Activated CD4-positive, alpha-beta memory T cell treated with anti-CD3 and anti-CD28 coated beads, Interleukin-2, amount 10 ng/mL, durations not matched to agents 7 days and 5 days (primary cell): ENCODE data around the gene CDH13. TPM values are rescaled to one million over a fixed set of nuclear protein-coding genes. Genes with fewer than 3 reads are reported as not detected.

ENCODE experiments used
- CTCF ChIA-PET: fragments of 350-600 bp; sonication (Branson Sonifier 250); formaldehyde crosslinking; loops from one replicate; lab custom pipeline; 2021; ENCODE audit warnings: antibody characterized with exemption, inconsistent platforms; lab: Charles Lee
- POLR2A ChIA-PET: fragments of 350-600 bp; sonication (Branson Sonifier 250); formaldehyde crosslinking; loops from one replicate; lab custom pipeline; 2021; ENCODE audit warnings: antibody characterized with exemption; lab: Charles Lee
- DNase-seq: peaks from one replicate; pipeline ENCODE4 v3.0.0-alpha.2; 2020
- H3K27ac Mint-ChIP-seq: one replicate; pipeline ENCODE4 v1.8.0; 2021; ENCODE audit warnings: mild to moderate bottlenecking, mixed read lengths
- H3K27me3 Mint-ChIP-seq: one replicate; pipeline ENCODE4 v1.8.0; 2021; ENCODE audit warnings: mixed read lengths
- H3K36me3 Mint-ChIP-seq: one replicate; pipeline ENCODE4 v1.8.0; 2021; ENCODE audit warnings: low read depth, mixed read lengths
- H3K4me1 Mint-ChIP-seq: one replicate; pipeline ENCODE4 v1.8.0; 2021; ENCODE audit warnings: mixed read lengths
- H3K4me3 Mint-ChIP-seq: one replicate; pipeline ENCODE4 v1.8.0; 2021; ENCODE audit warnings: mild to moderate bottlenecking, mixed read lengths
- H3K9me3 Mint-ChIP-seq: one replicate; pipeline ENCODE4 v1.8.0; 2021; ENCODE audit warnings: mixed read lengths
- total RNA-seq, 2 experiments: library from RNA; stranded (reverse); gene quantifications; one replicate each; pipeline ENCODE4 v1.2.3, GENCODE V29; 2021

Gene CDH13
- total RNA-seq, 2 experiments from 2014 or later: not detected

- POLR2A ChIA-PET: interaction anchor here (1.1 to 1.8 kb wide), 2 partner anchors 8 to 9 kb away, joined by 4 to 5 read pairs; no protein-coding TSS in a partner anchor
- H3K9me3 Mint-ChIP-seq: no peaks in the 10 kb centered on the region
- H3K4me3 Mint-ChIP-seq: no peak overlapping the region
- H3K27ac Mint-ChIP-seq: no peak overlapping the region
- DNase-seq: no peak
- CTCF ChIA-PET: no interaction called here
- H3K36me3 Mint-ChIP-seq: peaks cover 2% of the 10 kb centered on the region
- no peaks in the 10 kb centered on the region for H3K27me3 Mint-ChIP-seq
- peaks cover 42% of the 10 kb centered on the region for H3K4me1 Mint-ChIP-seq
Measured at GRCh38 chr16:82646504-82646903, 19.7 kb downstream of the CDH13 start.

GRCh38 chr16:82649766-82650165 is 23.0 kb downstream of the CDH13 start:
- no peaks in the 10 kb centered on the region for H3K9me3 Mint-ChIP-seq
- peaks cover 61% of the 10 kb centered on the region for H3K4me1 Mint-ChIP-seq
- peaks cover 2% of the 10 kb centered on the region for H3K36me3 Mint-ChIP-seq
- H3K27me3 Mint-ChIP-seq: no peaks in the 10 kb centered on the region
- H3K4me3 Mint-ChIP-seq: no peak overlapping the region
- no peak for DNase-seq
- H3K27ac Mint-ChIP-seq: no peak overlapping the region
- CTCF ChIA-PET: interaction anchor here (5.3 kb wide), 1 partner anchor 9 kb away, joined by 39 read pairs; no protein-coding TSS in a partner anchor
- POLR2A ChIA-PET: no interaction called here

- H3K4me3 Mint-ChIP-seq: no peak overlapping the region
- POLR2A ChIA-PET: no interaction called here
- CTCF ChIA-PET: interaction anchor here (5.3 kb wide), 1 partner anchor 10 kb away, joined by 39 read pairs; no protein-coding TSS in a partner anchor
Measured at GRCh38 chr16:82650804-82651203, 24.0 kb downstream of the CDH13 start.

GRCh38 chr16:82651921-82652601 is 25.3 kb downstream of the CDH13 start:
- H3K9me3 Mint-ChIP-seq: no peaks in the 10 kb centered on the region
- POLR2A ChIA-PET: interaction anchor here (0.6 to 1.6 kb wide), 5 partner anchors 9 to 482 kb away, joined by 3 to 15 read pairs (median 4); no protein-coding TSS in a partner anchor
- CTCF ChIA-PET: interaction anchor here (0.7 to 5.3 kb wide), 3 partner anchors 11 to 561 kb away, joined by 3 to 39 read pairs (median 6); no protein-coding TSS in a partner anchor
- no peaks in the 10 kb centered on the region for H3K27me3 Mint-ChIP-seq
- peak overlapping the region; percentile 59 for H3K4me3 Mint-ChIP-seq
- H3K36me3 Mint-ChIP-seq: peaks cover 5% of the 10 kb centered on the region
- peaks cover 78% of the 10 kb centered on the region for H3K4me1 Mint-ChIP-seq
- H3K27ac Mint-ChIP-seq: peak overlapping the region; percentile 97
- peak; percentile 29 for DNase-seq

More at GRCh38 chr16:82650804-82651203, 24.0 kb downstream of the CDH13 start:
- DNase-seq: no peak
- Mint-ChIP-seq H3K27ac (peak overlapping the region; percentile 97), H3K4me1 (peaks cover 70% of the 10 kb centered on the region), H3K36me3 (peaks cover 2% of the 10 kb centered on the region), H3K9me3 (no peaks in the 10 kb centered on the region), H3K27me3 (no peaks in the 10 kb centered on the region)

GRCh38 chr16:82652826-82653225 is 26.1 kb downstream of the CDH13 start:
- peaks cover 3% of the 10 kb centered on the region for H3K36me3 Mint-ChIP-seq
- peak overlapping the region; percentile 59 for H3K4me3 Mint-ChIP-seq
- peaks cover 85% of the 10 kb centered on the region for H3K4me1 Mint-ChIP-seq
- H3K27me3 Mint-ChIP-seq: no peaks in the 10 kb centered on the region
- ChIA-PET CTCF (interaction anchor here (0.7 to 5.3 kb wide), 3 partner anchors 12 to 19 kb away, joined by 3 to 39 read pairs (median 6); no protein-coding TSS in a partner anchor), POLR2A (interaction anchor here (0.6 to 2.1 kb wide), 8 partner anchors 7 to 483 kb away, joined by 3 to 15 read pairs (median 4); no protein-coding TSS in a partner anchor)
- no peaks in the 10 kb centered on the region for H3K9me3 Mint-ChIP-seq
- peak overlapping the region; percentile 97 for H3K27ac Mint-ChIP-seq
- DNase-seq: no peak

- peaks cover 95% of the 10 kb centered on the region for H3K4me1 Mint-ChIP-seq
- peak overlapping the region; percentile 97 for H3K27ac Mint-ChIP-seq
- CTCF ChIA-PET: interaction anchor here (0.7 to 5.3 kb wide), 5 partner anchors 12 to 485 kb away, joined by 3 to 39 read pairs (median 9); no protein-coding TSS in a partner anchor
- H3K36me3 Mint-ChIP-seq: peaks cover 5% of the 10 kb centered on the region
- no peaks in the 10 kb centered on the region for H3K27me3 Mint-ChIP-seq
- DNase-seq: peak; percentile 66
- POLR2A ChIA-PET: interaction anchor here (1.1 to 2.1 kb wide), 9 partner anchors 7 to 46 kb away, joined by 3 to 6 read pairs (median 4); no protein-coding TSS in a partner anchor
- peak overlapping the region; percentile 47 for H3K4me3 Mint-ChIP-seq
- H3K9me3 Mint-ChIP-seq: no peaks in the 10 kb centered on the region
Measured at GRCh38 chr16:82653550-82654511, 27.1 kb downstream of the CDH13 start.

GRCh38 chr16:82655072-82655714 is 28.4 kb downstream of the CDH13 start:
- peak overlapping the region; percentile 57 for H3K4me3 Mint-ChIP-seq
- H3K4me1 Mint-ChIP-seq: peaks cover 96% of the 10 kb centered on the region
- ChIA-PET CTCF (interaction anchor here (0.5 to 2.0 kb wide), 4 partner anchors 14 to 1620 kb away, joined by 3 to 23 read pairs (median 6); partner anchors contain the start of gene ATMIN), POLR2A (interaction anchor here (0.8 to 2.1 kb wide), 14 partner anchors 8 to 43 kb away, joined by 3 to 5 read pairs (median 4); no protein-coding TSS in a partner anchor)
- H3K27me3 Mint-ChIP-seq: no peaks in the 10 kb centered on the region
- H3K9me3 Mint-ChIP-seq: peaks cover 2% of the 10 kb centered on the region
- peak overlapping the region; percentile 97 for H3K27ac Mint-ChIP-seq
- DNase-seq: peak; percentile 90
- peaks cover 5% of the 10 kb centered on the region for H3K36me3 Mint-ChIP-seq

GRCh38 chr16:82655720-82656490 is 29.1 kb downstream of the CDH13 start:
- Mint-ChIP-seq H3K27ac (peak overlapping the region; percentile 97), H3K4me3 (peak overlapping the region; percentile 57), H3K36me3 (peaks cover 5% of the 10 kb centered on the region), H3K4me1 (peaks cover 94% of the 10 kb centered on the region), H3K27me3 (no peaks in the 10 kb centered on the region), H3K9me3 (peaks cover 2% of the 10 kb centered on the region)
- CTCF ChIA-PET: interaction anchor here (1.0 to 2.0 kb wide), 4 partner anchors 13 to 17 kb away, joined by 3 to 23 read pairs (median 6); no protein-coding TSS in a partner anchor
- POLR2A ChIA-PET: interaction anchor here (0.8 to 1.7 kb wide), 11 partner anchors 9 to 42 kb away, joined by 3 to 5 read pairs (median 4); no protein-coding TSS in a partner anchor
- DNase-seq: peak; percentile 25

- H3K4me3 Mint-ChIP-seq: no peak overlapping the region
- no peak overlapping the region for H3K27ac Mint-ChIP-seq
- ChIA-PET CTCF (interaction anchor here (1.2 kb wide), 1 partner anchor 15 kb away, joined by 4 read pairs; no protein-coding TSS in a partner anchor), POLR2A (no interaction called here)
- no peaks in the 10 kb centered on the region for H3K27me3 Mint-ChIP-seq
- peaks cover 2% of the 10 kb centered on the region for H3K9me3 Mint-ChIP-seq
- DNase-seq: no peak
- H3K36me3 Mint-ChIP-seq: peaks cover 5% of the 10 kb centered on the region
- H3K4me1 Mint-ChIP-seq: peaks cover 82% of the 10 kb centered on the region
Measured at GRCh38 chr16:82657239-82657638, 30.5 kb downstream of the CDH13 start.

GRCh38 chr16:82657786-82658185 is 31.0 kb downstream of the CDH13 start:
- Mint-ChIP-seq H3K36me3 (peaks cover 5% of the 10 kb centered on the region), H3K4me1 (peaks cover 76% of the 10 kb centered on the region), H3K4me3 (no peak overlapping the region), H3K27ac (peak overlapping the region; percentile 23), H3K27me3 (no peaks in the 10 kb centered on the region), H3K9me3 (peaks cover 2% of the 10 kb centered on the region)
- DNase-seq: no peak
- POLR2A ChIA-PET: no interaction called here
- CTCF ChIA-PET: no interaction called here

GRCh38 chr16:82658796-82659195 is 32.0 kb downstream of the CDH13 start:
- Mint-ChIP-seq H3K27ac (no peak overlapping the region), H3K27me3 (no peaks in the 10 kb centered on the region), H3K9me3 (peaks cover 2% of the 10 kb centered on the region), H3K4me3 (no peak overlapping the region), H3K36me3 (peaks cover 5% of the 10 kb centered on the region), H3K4me1 (peaks cover 66% of the 10 kb centered on the region)
- ChIA-PET POLR2A (no interaction called here), CTCF (no interaction called here)
- DNase-seq: no peak
